Thymus (tissue), 11 donors: ENCODE results near the gene PCBP3. TPM values are rescaled to one million over a fixed set of nuclear protein-coding genes. Genes with fewer than 3 reads are reported as not detected.

ENCODE experiments used
- DNase-seq, 9 donors: peaks; one replicate each; pipeline ENCODE4 v3.0.0-alpha.2; 2013; ENCODE audit warnings: low spot score in 9 of 9, low read depth in 6 of 9, missing footprints in 1 of 9
- H3K27ac ChIP-seq, 2 donors: one replicate each; pipeline ENCODE4 v1.5.1; 2013; ENCODE audit warnings: control low read depth in 1 of 2, low read depth in 1 of 2, low read length in 1 of 2, mild to moderate bottlenecking in 1 of 2, moderate library complexity in 1 of 2
- H3K27me3 ChIP-seq, 2 donors: one replicate each; pipeline ENCODE4 v1.5.1; 2013; ENCODE audit warnings: low read length in 1 of 2; ENCODE audit not compliant: control insufficient read depth in 2 of 2, insufficient read depth in 1 of 2
- H3K36me3 ChIP-seq, 2 donors: one replicate each; pipeline ENCODE4 v1.5.1; 2013; ENCODE audit warnings: low read length in 1 of 2, mild to moderate bottlenecking in 1 of 2, moderate library complexity in 1 of 2; ENCODE audit not compliant: control insufficient read depth in 2 of 2, insufficient read depth in 2 of 2
- H3K4me1 ChIP-seq, 2 donors: one replicate each; pipeline ENCODE4 v1.5.1; 2013; ENCODE audit warnings: low read length in 2 of 2; ENCODE audit not compliant: control insufficient read depth in 2 of 2, insufficient read depth in 2 of 2
- H3K4me3 ChIP-seq, 2 donors: one replicate each; pipeline ENCODE4 v1.5.1; 2013; ENCODE audit warnings: low read length in 2 of 2, control low read depth in 1 of 2, mild to moderate bottlenecking in 1 of 2
- H3K9me3 ChIP-seq, 2 donors: one replicate each; pipeline ENCODE4 v1.5.1; 2013; ENCODE audit warnings: low read length in 1 of 2, mild to moderate bottlenecking in 1 of 2; ENCODE audit not compliant: control insufficient read depth in 2 of 2, insufficient read depth in 1 of 2
- WGBS: extraction: QIAGEN DNeasy Blood & Tissue Kit; methylation state at CpG from one replicate; pipeline ENCODE4 v1.1.7; 2013; 5-methylcytosine and 5-hydroxymethylcytosine counted together
- polyA plus RNA-seq: library from polyadenylated mRNA; stranded (reverse); fragments of 200-250 nt; gene quantifications from one replicate; pipeline ENCODE4 v1.2.3, GENCODE V29; 2013
- total RNA-seq: library from RNA; stranded (reverse); fragments of 120-200 nt; gene quantifications from one replicate; pipeline ENCODE4 v1.2.4, GENCODE V29; 2013
- donor health status: healthy.

PCBP3 gene
- total and polyA plus RNA-seq, 2 donors = 12.8 to 44.9 TPM

DNA sequence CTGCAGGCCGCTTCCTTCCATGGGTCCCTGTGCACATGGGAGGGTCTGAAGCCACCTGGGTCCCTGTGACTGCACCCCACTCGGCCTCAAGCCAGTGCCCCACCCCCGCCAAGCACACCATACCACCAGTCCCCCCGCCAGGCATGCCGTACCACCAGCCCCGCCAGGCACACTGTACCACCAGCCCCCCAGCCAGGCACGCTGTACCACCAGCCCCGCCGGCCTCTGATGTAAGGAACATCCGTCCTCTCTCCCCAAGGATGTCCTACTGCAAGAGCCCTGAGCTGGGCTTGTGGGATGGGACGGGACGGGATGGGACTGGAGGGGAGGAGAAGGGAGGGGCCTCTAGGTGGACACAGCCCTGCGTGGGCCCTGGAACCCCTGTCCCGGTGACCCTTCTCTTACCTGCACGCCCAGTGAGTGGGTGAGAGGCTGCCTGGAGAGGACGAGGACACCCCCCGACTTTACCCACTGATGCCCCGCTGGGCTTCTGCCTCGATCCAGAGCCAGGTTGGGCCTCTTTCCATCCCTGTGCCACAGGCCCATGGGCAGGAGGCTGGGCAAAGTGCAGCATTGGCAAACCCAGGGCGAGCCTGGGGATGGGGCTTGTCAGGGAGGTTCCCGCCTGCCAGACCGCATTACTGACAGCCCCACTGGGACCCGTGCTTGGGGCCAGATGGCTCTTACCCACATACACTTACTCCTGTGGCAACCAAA is 297.3 kb downstream of the PCBP3 start:
- no peak for DNase-seq
- H3K36me3 ChIP-seq = peaks cover 0 to 13% of the 10 kb centered on the region in 2 donors
- no peaks in the 10 kb centered on the region for H3K27me3 ChIP-seq
- H3K9me3 ChIP-seq = peaks cover 3 to 7% of the 10 kb centered on the region in 2 donors
- H3K27ac ChIP-seq = no peak overlapping the region
- no peak overlapping the region for H3K4me3 ChIP-seq
- 91% methylated on average over 23 of the region's 23 CpGs for WGBS
- H3K4me1 ChIP-seq = peaks cover 0 to 4% of the 10 kb centered on the region in 2 donors

- no peaks in the 10 kb centered on the region for H3K27me3 ChIP-seq
- H3K4me1 ChIP-seq = peaks cover 0 to 4% of the 10 kb centered on the region in 2 donors
- H3K36me3 ChIP-seq = peaks cover 0 to 8% of the 10 kb centered on the region in 2 donors
- no peak for DNase-seq
- WGBS = 94% methylated on average over 14 of the region's 14 CpGs
- H3K4me3 ChIP-seq = no peak overlapping the region
- no peak overlapping the region for H3K27ac ChIP-seq
- peaks cover 0 to 1% of the 10 kb centered on the region in 2 donors for H3K9me3 ChIP-seq
Measured at GRCh38 chr21:45941338-45941710, 297.8 kb downstream of the PCBP3 start.

DNA sequence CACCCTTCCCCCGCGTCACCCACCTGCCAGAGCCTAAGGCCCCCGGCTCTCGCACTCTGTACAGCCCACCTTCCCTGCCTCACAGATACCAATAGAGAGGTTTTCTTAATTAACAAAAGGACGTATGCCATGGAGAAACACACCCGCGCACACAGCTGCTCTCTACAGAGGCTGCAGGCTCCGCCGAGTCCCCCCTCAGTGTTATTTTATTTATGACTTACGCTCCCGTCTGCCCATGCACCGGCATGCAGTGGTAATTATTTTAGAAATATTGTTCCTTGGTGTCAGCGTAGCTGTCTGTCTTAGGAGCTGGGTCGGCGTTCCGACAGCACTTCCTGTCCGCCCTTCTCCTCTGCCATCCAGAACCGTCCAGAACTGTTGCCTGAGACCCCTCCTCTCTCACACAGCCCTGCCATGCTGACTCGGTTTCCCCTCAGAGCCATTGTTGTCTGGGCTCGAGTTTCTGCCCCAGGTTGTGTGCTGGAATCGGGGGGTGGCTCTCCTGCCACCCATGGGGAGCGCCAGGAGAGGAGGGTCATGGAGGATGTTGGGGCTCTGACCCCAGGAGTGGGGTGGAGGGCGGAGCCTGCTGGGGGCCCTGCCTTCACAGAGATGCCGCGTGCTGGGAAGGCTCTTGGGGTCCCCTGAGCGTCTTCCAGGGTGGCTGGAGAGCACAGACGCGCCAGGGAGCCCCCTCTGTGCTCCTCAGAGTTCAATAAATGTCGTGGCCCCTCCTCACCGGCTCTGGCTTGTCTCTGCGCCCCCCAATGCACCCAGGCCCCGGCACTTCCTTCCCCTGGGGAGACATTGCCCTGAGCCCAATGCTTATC is 298.4 kb downstream of the PCBP3 start:
- Histone ChIP-seq H3K4me3 (no peak overlapping the region), H3K27me3 (no peaks in the 10 kb centered on the region), H3K27ac (no peak overlapping the region), H3K4me1 (peaks cover 0 to 4% of the 10 kb centered on the region in 2 donors), H3K9me3 (no peaks in the 10 kb centered on the region), H3K36me3 (peaks cover 0 to 4% of the 10 kb centered on the region in 2 donors)
- WGBS = 92% methylated on average over 32 of the region's 32 CpGs
- DNase-seq = no peak

DNA sequence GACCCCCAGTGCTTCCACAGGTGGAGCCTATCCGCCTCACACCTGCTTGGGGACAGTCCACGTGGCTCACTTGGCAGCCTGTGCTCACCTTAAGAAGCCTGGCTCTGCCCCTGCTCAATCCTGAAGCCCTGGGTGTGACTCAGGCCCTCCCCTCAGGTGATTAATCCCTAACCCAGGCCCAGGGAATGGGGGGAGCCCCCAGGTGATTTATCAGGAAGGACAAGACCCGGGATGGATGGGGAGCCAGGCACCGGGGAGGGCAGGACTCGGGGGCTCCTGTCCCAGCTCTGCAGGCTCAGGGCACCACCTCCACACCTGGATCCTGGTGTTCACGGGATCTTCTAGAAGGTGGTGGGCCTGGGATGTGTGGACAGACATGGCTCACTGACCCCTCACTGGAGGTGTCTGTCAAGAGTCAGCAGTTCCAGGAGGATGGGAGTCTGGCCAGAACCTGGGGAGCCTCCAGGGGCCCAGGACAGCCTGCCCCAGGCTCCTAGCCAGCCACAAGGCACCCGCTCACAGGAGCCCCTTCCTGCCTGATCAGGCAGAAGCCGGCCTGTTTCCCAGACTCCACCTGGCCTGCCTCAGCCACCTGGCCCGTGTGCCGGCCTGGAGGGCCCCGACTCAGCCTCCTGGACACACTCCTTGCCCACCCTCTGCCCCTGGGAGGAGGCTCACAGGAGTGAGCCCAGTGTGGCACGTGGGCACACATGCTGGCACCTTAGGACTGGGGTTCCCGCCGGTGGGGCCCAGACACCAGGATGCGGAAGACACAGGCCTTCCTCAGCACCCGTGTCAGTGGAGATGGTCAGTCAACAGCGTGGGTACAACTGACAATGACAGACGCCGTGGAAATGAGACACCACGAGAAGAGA is 299.5 kb downstream of the PCBP3 start:
- Histone ChIP-seq H3K27me3 (no peaks in the 10 kb centered on the region), H3K4me3 (no peak overlapping the region), H3K9me3 (no peaks in the 10 kb centered on the region), H3K4me1 (no peaks in the 10 kb centered on the region), H3K36me3 (peaks cover 0 to 4% of the 10 kb centered on the region in 2 donors), H3K27ac (no peak overlapping the region)
- no peak for DNase-seq
- WGBS = 84% methylated on average over 20 of the region's 20 CpGs

DNA sequence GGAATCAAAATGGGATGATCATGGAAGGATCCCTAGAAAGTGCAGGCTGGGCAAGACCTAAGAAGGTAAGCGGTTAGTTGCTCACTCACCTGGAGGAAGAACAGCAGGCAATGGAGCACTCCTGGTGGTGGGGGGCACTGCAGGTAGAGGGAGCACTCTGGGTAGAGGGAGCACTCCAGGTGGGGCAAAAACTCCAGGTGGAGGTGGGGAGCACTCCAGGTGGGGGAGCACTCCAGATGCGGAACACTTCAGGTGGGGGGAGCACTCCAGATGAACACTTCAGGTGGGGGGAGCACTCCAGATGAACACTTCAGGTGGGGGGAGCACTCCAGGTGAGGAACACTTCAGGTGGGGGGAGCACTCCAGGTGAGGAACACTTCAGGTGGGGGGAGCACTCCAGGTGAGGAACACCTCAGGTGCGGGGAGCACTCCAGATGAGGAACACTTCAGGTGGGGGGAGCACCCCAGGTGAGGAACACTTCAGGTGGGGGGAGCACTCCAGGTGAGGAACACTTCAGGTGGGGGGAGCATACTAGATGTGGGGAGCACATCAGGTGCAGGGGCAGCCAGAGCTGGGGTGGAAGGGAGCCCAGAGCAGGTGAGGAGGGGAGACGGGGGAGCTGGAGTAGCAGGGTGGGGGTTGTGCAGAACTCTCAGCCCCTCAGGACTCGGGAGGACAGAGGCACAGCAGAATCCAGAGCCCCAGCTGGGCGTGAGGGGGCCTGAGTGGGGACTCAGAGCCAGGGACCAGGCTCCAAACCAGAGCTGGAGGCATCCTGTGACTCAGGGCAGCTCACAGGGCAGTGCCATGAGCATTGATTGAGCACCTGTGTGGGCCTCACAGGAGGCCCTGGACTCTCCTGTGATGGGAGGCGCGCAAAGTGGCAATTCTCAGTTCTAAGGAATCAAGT is 300.4 kb downstream of the PCBP3 start:
- Histone ChIP-seq H3K27me3 (no peaks in the 10 kb centered on the region), H3K9me3 (no peaks in the 10 kb centered on the region), H3K36me3 (peaks cover 0 to 4% of the 10 kb centered on the region in 2 donors), H3K27ac (no peak overlapping the region), H3K4me3 (no peak overlapping the region), H3K4me1 (no peaks in the 10 kb centered on the region)
- no peak for DNase-seq
- WGBS = 83% methylated on average over 8 of the region's 8 CpGs

DNA sequence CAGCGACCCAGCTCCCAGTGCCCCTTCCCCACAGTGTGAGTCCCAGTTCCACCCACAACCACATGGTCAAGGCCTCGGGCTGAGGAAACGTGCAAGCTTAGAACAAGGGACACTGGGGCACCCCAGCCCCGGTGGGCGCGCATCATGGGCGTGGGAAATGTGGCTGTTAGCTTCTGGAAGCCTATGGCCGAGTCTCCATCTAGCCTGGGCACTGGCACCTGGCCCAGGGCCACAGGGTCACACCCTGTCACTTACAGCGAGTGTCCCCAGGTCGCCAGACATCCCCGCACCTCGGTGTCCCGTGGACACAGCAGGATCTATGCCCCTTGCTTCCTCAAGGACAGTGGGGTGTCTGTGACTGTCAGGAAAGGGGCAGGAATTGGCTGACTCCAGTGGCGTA is 301.1 kb downstream of the PCBP3 start:
- 93% methylated on average over 14 of the region's 14 CpGs for WGBS
- DNase-seq = no peak
- H3K27me3 ChIP-seq = no peaks in the 10 kb centered on the region

GRCh38 chr21:45945066-45945867 is 301.7 kb downstream of the PCBP3 start:
- H3K4me3 ChIP-seq = no peak overlapping the region
- WGBS = 94% methylated on average over 24 of the region's 24 CpGs
- H3K27me3 ChIP-seq = no peaks in the 10 kb centered on the region
- H3K9me3 ChIP-seq = no peaks in the 10 kb centered on the region
- H3K4me1 ChIP-seq = no peaks in the 10 kb centered on the region
- no peak for DNase-seq
- H3K27ac ChIP-seq = no peak overlapping the region
- H3K36me3 ChIP-seq = peaks cover 0 to 3% of the 10 kb centered on the region in 2 donors

More for the DNA sequence above, 301.1 kb downstream of the PCBP3 start:
- no peaks in the 10 kb centered on the region for H3K9me3 ChIP-seq
- peaks cover 0 to 4% of the 10 kb centered on the region in 2 donors for H3K36me3 ChIP-seq
- no peak overlapping the region for H3K4me3 ChIP-seq
- H3K4me1 ChIP-seq = no peaks in the 10 kb centered on the region
- H3K27ac ChIP-seq = no peak overlapping the region

DNA sequence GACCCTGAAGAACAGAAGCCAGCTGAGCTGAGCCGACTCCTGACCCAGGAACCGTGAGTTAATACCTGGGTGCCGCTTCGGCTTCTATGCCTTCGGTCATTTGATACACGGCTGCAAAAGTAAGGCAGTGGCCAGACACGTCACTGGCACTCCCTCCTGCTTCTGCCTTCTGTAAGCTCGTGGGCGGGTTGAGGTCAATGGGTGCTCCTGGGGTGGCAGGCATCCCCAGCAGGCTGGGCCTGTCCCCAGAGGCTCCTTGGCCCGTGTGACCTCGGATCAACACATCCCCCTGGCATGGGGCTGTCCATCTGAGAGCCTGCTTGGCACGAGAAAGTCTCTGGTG is 302.3 kb downstream of the PCBP3 start:
- Histone ChIP-seq H3K27me3 (peaks cover 0 to 2% of the 10 kb centered on the region in 2 donors), H3K4me3 (no peak overlapping the region), H3K27ac (no peak overlapping the region), H3K36me3 (no peaks in the 10 kb centered on the region), H3K4me1 (no peaks in the 10 kb centered on the region), H3K9me3 (no peaks in the 10 kb centered on the region)
- no peak for DNase-seq
- 91% methylated on average over 12 of the region's 12 CpGs for WGBS
